AG04450 (cell line): ENCODE results near the gene CLDN7. TPM values are rescaled to one million over a fixed set of nuclear protein-coding genes. Genes with fewer than 3 reads are reported as not detected.

Experiments used
- CTCF ChIA-PET: fragments of 300-600, 350-600 bp; formaldehyde crosslinking; extraction: SDS; loops from one replicate; lab custom pipeline; 2022; ENCODE audit warnings: antibody characterized with exemption, inconsistent platforms; lab: Charles Lee
- POLR2A ChIA-PET: fragments of 350-600 bp; formaldehyde crosslinking; extraction: SDS; loops from one replicate; lab custom pipeline; 2021; ENCODE audit warnings: antibody characterized with exemption, inconsistent platforms; lab: Yijun Ruan, JAX
- DNase-seq: peaks from one replicate; pipeline ENCODE4 v3.0.0-alpha.2; 2011; ENCODE audit warnings: low read depth, low spot score
- H3K27ac ChIP-seq: one replicate; pipeline ENCODE4 v1.5.1; 2012; ENCODE audit warnings: low read depth, low read length, control low read depth
- H3K27me3 ChIP-seq: one replicate; pipeline ENCODE4 v1.6.0; 2012; ENCODE audit warnings: low read length; ENCODE audit not compliant: control insufficient read depth, insufficient read depth
- H3K4me3 ChIP-seq: 2 replicates; pipeline ENCODE4 v1.5.1; 2011; ENCODE audit warnings: mild to moderate bottlenecking, low read depth, low read length, control low read depth
- H3K9me3 ChIP-seq: 2 replicates; pipeline ENCODE4 v1.5.1; 2012; ENCODE audit warnings: low read length; ENCODE audit not compliant: control insufficient read depth, insufficient read depth
- CTCF ChIP-seq: IDR thresholded peaks from 2 replicates; pipeline ENCODE4 v1.5.1; 2011; ENCODE audit warnings: low read depth, low read length, control low read depth, inconsistent platforms
- polyA plus RNA-seq: library from polyadenylated mRNA; depleted of rRNA; stranded (reverse); fragments of >200 nt; gene quantifications from 2 replicates; pipeline ENCODE4 v1.2.3, GENCODE V29; 2011

The CLDN7 gene
- polyA plus RNA-seq, 1 experiment: 0.84 TPM

- H3K4me3 ChIP-seq: peak overlapping the region; percentile 55
- peaks cover 40% of the 10 kb centered on the region for H3K27me3 ChIP-seq
- no peak for TF ChIP-seq CTCF
- CTCF ChIA-PET: interaction anchor here (0.6 to 5.0 kb wide), 6 partner anchors 9 to 237 kb away, joined by 3 to 65 read pairs (median 4); no protein-coding TSS in a partner anchor
- POLR2A ChIA-PET: interaction anchor here (1.4 kb wide), 1 partner anchor 31 kb away, joined by 5 read pairs; no protein-coding TSS in a partner anchor
- DNase-seq: no peak
- no peak overlapping the region for H3K27ac ChIP-seq
- H3K9me3 ChIP-seq: no peaks in the 10 kb centered on the region; the same call in 1 of the 2 replicates
Measured at GRCh38 chr17:7281953-7282751, 19.9 kb upstream of the CLDN7 start.

GRCh38 chr17:7281074-7281952, 19.0 kb upstream of the CLDN7 start, which contains the start of gene SLC2A4:
Gene SLC2A4, plus strand, starts transcription at chr17:7281718. Its CDS starts 217 bp downstream, at chr17:7281935.
- no peak for TF ChIP-seq CTCF
- POLR2A ChIA-PET: interaction anchor here (0.5 to 1.4 kb wide), 2 partner anchors 32 to 64 kb away, joined by 5 to 6 read pairs; no protein-coding TSS in a partner anchor
- CTCF ChIA-PET: interaction anchor here (0.6 to 5.0 kb wide), 7 partner anchors 15 to 279 kb away, joined by 3 to 65 read pairs (median 6); partner anchors contain the start of gene SENP3
- DNase-seq: peak; percentile 77
- Histone ChIP-seq H3K9me3 (no peaks in the 10 kb centered on the region; the same call in 1 of the 2 replicates), H3K27me3 (peaks cover 37% of the 10 kb centered on the region), H3K27ac (no peak within 1 kb of the TSS), H3K4me3 (peak within 1 kb of the TSS; percentile 55)

- TF ChIP-seq CTCF: peak; percentile 96
- CTCF ChIA-PET: interaction anchor here (0.6 to 5.0 kb wide), 8 partner anchors 14 to 280 kb away, joined by 3 to 65 read pairs (median 6); partner anchors contain the start of gene SENP3
- Histone ChIP-seq H3K4me3 (peak overlapping the region; percentile 51), H3K27me3 (peaks cover 32% of the 10 kb centered on the region), H3K9me3 (no peaks in the 10 kb centered on the region; the same call in 1 of the 2 replicates), H3K27ac (no peak overlapping the region)
- DNase-seq: peak; percentile 51
- POLR2A ChIA-PET: interaction anchor here (0.5 to 1.4 kb wide), 2 partner anchors 33 to 65 kb away, joined by 5 to 6 read pairs; no protein-coding TSS in a partner anchor
Measured at GRCh38 chr17:7280519-7281073, 18.3 kb upstream of the CLDN7 start.

GRCh38 chr17:7279448-7279847, 17.2 kb upstream of the CLDN7 start:
- CTCF ChIA-PET: interaction anchor here (1.2 to 5.0 kb wide), 3 partner anchors 13 to 66 kb away, joined by 3 to 65 read pairs (median 4); no protein-coding TSS in a partner anchor
- POLR2A ChIA-PET: no interaction called here
- no peak for TF ChIP-seq CTCF
- Histone ChIP-seq H3K27ac (no peak overlapping the region), H3K27me3 (peaks cover 24% of the 10 kb centered on the region), H3K9me3 (no peaks in the 10 kb centered on the region; the same call in 1 of the 2 replicates), H3K4me3 (no peak overlapping the region)
- no peak for DNase-seq
